Measurements from ENCODE around the gene TESMIN.

GRCh38 chr11:68770781-68771180 is 19.5 kb upstream of the TESMIN start:
- TF ChIP-seq EP300 (IDR thresholded peaks at IDR 0.05; ENCODE audit: borderline replicate concordance) (no peak), EGR1 (IDR thresholded peaks at IDR 0.05) (no peak), TAF1 (IDR thresholded peaks at IDR 0.05; ENCODE audit: low read depth) (no peak), YY1 (IDR thresholded peaks at IDR 0.05; ENCODE audit: low read depth) (no peak), CEBPB (IDR thresholded peaks at IDR 0.05) (no peak), MAX (IDR thresholded peaks at IDR 0.05) (no peak), CREB1 (IDR thresholded peaks at IDR 0.05; ENCODE audit: low read depth) (no peak), ZBTB7A (IDR thresholded peaks at IDR 0.05; ENCODE audit: low read depth) (no peak), TCF12 (IDR thresholded peaks at IDR 0.05; ENCODE audit: low read depth) (no peak), FOXM1 (IDR thresholded peaks at IDR 0.05; ENCODE audit: borderline replicate concordance, low read depth) (no peak), REST (IDR thresholded peaks at IDR 0.05; ENCODE audit: low read depth) (no peak), USF1 (IDR thresholded peaks at IDR 0.05) (no peak)

All from Ishikawa (cell line).